ENCODE results near the gene ANKRD33B. TPM values are rescaled to one million over a fixed set of nuclear protein-coding genes. Genes with fewer than 3 reads are reported as not detected.

ANKRD33B gene
- total and polyA plus RNA-seq, 10 donors: 2.0 to 37.8 (median 24.6) TPM

DNA sequence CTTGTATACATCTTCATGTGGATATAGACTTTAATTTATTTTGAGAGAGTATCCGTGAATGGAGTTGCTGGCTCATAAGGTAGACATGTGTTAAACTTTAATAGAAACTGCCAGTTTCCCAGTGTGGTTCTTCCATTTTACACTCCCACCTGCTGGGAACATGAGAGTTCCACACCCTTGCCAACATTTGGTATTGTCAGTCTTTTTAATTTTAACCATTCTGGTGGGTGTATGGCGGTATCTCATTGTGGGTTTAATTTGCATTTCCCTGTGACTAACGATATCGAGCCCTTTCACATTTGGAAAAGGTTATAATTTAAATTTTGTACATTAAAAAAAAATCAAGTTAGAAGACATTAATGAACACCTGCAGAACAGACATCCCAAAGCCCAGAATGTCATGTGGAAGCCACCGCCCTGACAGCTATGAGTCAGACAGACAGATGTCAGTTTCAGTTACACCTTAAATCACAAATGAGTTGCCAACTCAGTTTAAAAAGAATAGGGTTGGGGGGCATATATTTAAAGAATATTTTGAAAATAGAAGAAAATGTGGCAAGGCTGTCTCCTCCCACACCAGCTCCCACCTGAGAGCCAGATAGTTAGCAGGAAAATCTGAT is 36.9 kb downstream of the ANKRD33B start:
- H3K4me1 ChIP-seq: peaks cover 0 to 50% (median 26%) of the 10 kb centered on the region in 6 donors
- no peaks in the 10 kb centered on the region for H3K9me3 ChIP-seq
- intact Hi-C loops (cut with DNase I; ENCODE audit: low total_unique reads): no loop called here
- no peak for DNase-seq
- peak overlapping the region in 1 of 8 donors; percentile 35 for H3K4me3 ChIP-seq
- H3K36me3 ChIP-seq: no peaks in the 10 kb centered on the region
- TF ChIP-seq POLR2A (IDR thresholded peaks at IDR 0.05): no peak
- TF ChIP-seq, protein P1, sequence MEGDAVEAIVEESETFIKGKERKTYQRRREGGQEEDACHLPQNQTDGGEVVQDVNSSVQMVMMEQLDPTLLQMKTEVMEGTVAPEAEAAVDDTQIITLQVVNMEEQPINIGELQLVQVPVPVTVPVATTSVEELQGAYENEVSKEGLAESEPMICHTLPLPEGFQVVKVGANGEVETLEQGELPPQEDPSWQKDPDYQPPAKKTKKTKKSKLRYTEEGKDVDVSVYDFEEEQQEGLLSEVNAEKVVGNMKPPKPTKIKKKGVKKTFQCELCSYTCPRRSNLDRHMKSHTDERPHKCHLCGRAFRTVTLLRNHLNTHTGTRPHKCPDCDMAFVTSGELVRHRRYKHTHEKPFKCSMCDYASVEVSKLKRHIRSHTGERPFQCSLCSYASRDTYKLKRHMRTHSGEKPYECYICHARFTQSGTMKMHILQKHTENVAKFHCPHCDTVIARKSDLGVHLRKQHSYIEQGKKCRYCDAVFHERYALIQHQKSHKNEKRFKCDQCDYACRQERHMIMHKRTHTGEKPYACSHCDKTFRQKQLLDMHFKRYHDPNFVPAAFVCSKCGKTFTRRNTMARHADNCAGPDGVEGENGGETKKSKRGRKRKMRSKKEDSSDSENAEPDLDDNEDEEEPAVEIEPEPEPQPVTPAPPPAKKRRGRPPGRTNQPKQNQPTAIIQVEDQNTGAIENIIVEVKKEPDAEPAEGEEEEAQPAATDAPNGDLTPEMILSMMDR (IDR thresholded peaks at IDR 0.05 in 8 of 11, conservative IDR thresholded peaks at IDR 0.05 in 3 of 11): no peak
- TF ChIP-seq POLR2AphosphoS5 (IDR thresholded peaks at IDR 0.05): no peak
- WGBS, 5 donors: 64 to 73% (median 68%) methylated on average over 5 of the region's 5 CpGs
- peak overlapping the region in 5 of 8 donors; percentile 12 to 62 (median 39) for H3K27ac ChIP-seq
- no peaks in the 10 kb centered on the region for H3K27me3 ChIP-seq (replicated peaks in 1 of 7)

DNA sequence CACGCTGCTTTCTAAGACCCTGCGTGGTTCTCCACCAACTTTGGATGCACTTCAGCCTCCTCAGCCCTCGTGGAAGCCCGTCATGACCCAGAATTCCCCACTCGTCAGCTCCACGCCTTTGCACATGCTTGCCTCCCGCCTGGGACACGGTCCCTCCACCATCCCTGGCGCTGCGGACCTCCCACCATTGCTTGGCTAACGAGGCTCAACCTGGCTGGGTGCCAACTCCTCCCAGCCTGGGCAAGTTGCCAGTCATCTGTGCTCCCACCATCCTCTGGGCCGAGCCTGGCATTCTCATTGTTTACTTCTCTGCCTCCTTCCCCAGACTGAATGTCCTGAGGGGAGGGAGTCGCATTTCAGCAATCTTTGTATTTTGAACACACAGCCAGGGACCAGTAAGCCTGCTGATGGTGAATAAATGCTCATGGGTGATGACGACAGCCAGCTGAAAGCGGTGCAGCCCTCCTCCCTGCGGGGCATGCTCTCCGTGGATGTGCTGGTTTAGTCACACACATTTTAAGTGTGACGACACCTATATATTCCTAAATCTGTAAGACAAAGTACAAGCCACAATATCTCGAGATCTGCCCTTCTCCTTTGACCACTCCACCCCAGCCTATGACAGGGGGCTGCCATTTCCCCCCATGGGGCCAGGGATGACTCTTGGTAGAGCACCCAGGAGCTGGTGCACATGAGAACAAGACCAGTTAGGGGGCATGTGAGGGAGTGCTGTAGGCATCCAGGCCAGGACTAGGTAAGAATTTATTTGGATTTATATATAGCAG is 37.6 kb downstream of the ANKRD33B start:
- peak overlapping the region in 6 of 8 donors; percentile 12 to 62 (median 40) for H3K27ac ChIP-seq
- intact Hi-C loops (cut with DNase I; ENCODE audit: low total_unique reads): no loop called here
- H3K4me3 ChIP-seq: peak overlapping the region in 1 of 8 donors; percentile 35
- TF ChIP-seq POLR2A (IDR thresholded peaks at IDR 0.05) (no peak), POLR2AphosphoS5 (IDR thresholded peaks at IDR 0.05) (peak; percentile 77 to 82 (median 81))
- TF ChIP-seq, protein P1 (IDR thresholded peaks at IDR 0.05 in 8 of 11, conservative IDR thresholded peaks at IDR 0.05 in 3 of 11): no peak
- H3K9me3 ChIP-seq: no peaks in the 10 kb centered on the region
- 30 to 47% (median 31%) methylated on average over 19 of the region's 19 CpGs for WGBS, 5 donors
- no peaks in the 10 kb centered on the region for H3K36me3 ChIP-seq
- peaks cover under 1 to 50% (median 22%) of the 10 kb centered on the region in 6 donors for H3K4me1 ChIP-seq
- no peak for DNase-seq
- H3K27me3 ChIP-seq (replicated peaks in 1 of 7): no peaks in the 10 kb centered on the region

GRCh38 chr5:10602031-10602806 is 38.3 kb downstream of the ANKRD33B start:
- peaks cover 8 to 50% (median 29%) of the 10 kb centered on the region in 6 donors for H3K4me1 ChIP-seq
- 78 to 89% (median 83%) methylated on average over 14 to 15 of the region's 15 CpGs for WGBS, 5 donors
- no peaks in the 10 kb centered on the region for H3K27me3 ChIP-seq (replicated peaks in 1 of 7)
- H3K9me3 ChIP-seq: no peaks in the 10 kb centered on the region
- TF ChIP-seq POLR2A (IDR thresholded peaks at IDR 0.05): no peak
- TF ChIP-seq POLR2AphosphoS5 (IDR thresholded peaks at IDR 0.05): no peak
- TF ChIP-seq, protein P1 (IDR thresholded peaks at IDR 0.05 in 8 of 11, conservative IDR thresholded peaks at IDR 0.05 in 3 of 11): no peak
- intact Hi-C loops (cut with DNase I; ENCODE audit: low total_unique reads): no loop called here
- H3K27ac ChIP-seq: peak overlapping the region in 5 of 8 donors; percentile 12 to 62 (median 39)
- DNase-seq: no peak
- H3K4me3 ChIP-seq: no peak overlapping the region
- no peaks in the 10 kb centered on the region for H3K36me3 ChIP-seq
